GM21737 (cell line): Measurements from ENCODE around the gene C19orf33.

ENCODE experiments used
- ATAC-seq: cut with Tn5 transposase; IDR thresholded peaks from one replicate; pipeline ENCODE4 v1.9.1; 2021; ENCODE audit warnings: mild to moderate bottlenecking, moderate library complexity; ENCODE audit not compliant: unreplicated experiment

C19orf33 gene

GRCh38 chr19:38278751-38279150, 25.3 kb upstream of the C19orf33 start:
- ATAC-seq, result no peak

DNA sequence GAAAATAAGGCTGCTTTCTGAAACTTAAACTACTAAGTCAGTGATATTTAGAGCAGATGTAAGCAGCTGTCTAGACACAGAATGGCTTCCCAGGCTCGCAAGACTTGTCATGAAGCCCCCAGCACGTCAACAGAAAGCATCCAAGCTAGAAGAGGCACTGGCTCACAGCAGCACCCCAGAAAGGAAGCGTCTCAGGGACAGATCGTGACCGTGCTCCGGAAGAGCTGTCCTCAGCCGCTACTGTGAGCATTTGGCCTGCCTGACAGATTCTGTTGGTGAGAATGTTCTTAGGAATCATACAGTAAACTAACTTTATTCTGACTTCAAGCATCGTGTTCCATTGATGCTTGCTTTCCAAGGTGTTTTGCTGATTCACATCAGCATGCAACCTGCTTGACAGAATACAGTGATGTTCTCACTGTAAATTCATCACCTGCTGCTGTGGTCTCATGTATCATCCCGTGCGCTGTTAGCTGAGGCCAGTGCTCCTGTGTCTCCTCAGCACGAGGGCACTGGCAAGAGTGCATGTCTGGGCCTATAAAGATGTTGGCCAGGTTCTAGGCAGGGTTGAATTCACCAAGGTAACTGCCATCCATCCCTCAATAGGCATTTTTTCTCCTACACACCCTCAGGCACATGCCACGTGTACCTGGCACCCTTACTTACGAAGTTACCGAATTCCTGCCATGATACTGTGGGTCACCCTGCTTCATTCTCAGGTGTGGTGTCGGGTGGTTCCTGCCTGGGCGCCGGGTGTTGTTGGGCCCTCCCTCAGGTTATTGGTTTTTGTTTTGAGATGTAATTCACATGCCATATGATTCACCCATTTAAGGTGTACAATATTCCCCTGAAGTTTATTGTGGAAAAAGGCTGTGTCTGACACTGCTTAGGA, 23.8 kb upstream of the C19orf33 start:
- ATAC-seq, result no peak

DNA sequence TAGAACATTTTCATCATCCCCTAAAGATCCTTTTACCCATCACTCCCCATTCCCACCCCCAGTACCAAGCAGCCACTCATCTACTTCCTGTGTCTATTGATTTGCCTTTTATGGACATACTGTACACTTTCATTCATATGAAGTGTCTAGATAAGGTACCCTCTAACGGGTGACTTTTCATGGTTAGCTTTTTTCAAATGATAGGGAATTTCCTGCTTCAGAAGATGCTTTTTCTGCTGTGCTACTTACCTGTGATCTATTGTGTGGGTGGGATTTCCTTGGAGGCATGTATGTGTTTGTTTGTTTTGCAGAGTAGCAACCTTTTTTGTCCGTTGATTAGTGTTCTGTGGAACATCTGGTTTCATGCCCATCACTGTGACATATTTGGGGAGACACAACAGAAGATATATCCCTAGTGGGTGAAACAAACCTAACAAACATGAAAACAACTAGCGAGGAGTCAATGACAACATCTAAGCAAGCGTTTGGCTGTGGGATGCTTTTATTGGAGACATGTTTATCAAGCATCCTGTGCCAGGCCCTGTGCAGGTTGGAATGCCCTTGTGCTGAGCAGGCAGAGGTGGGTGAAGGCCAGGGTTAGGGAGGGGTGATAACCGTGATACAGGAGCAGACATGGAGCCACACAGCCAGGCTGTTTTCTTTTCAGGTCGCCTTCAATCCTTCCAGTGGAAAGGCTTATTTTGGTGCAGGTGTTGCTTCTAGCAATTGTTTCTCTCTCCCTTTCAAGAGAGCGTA, 22.1 kb upstream of the C19orf33 start:
- ATAC-seq, result no peak

- no peak for ATAC-seq
Observed at GRCh38 chr19:38283271-38283670, 20.8 kb upstream of the C19orf33 start.

DNA sequence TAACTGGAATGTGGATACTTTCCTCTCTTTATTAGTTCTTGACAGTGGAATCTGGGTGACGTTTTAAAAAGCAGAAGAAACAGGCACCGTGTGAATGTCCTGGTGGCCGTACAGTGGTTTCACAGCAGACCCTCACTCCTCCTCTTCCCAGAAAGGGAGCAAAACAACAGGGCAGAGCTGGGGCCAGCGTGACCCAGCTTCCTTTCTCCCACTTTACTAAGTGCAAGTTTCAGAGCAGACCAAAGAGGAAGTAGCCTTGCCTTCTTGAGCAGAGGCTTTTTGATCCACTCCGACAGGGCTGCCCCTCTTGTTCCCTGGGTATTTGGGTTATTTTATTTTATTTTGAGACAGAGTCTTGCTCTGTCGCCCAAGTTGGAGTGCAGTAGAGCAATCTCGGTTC, 19.6 kb upstream of the C19orf33 start:
- no peak for ATAC-seq

GRCh38 chr19:38285567-38285966, 18.5 kb upstream of the C19orf33 start:
- ATAC-seq, result no peak

- ATAC-seq, result no peak
Observed at GRCh38 chr19:38287604-38288003, 16.4 kb upstream of the C19orf33 start.

- ATAC-seq, result no peak
Observed at GRCh38 chr19:38288123-38288855, 15.8 kb upstream of the C19orf33 start.

DNA sequence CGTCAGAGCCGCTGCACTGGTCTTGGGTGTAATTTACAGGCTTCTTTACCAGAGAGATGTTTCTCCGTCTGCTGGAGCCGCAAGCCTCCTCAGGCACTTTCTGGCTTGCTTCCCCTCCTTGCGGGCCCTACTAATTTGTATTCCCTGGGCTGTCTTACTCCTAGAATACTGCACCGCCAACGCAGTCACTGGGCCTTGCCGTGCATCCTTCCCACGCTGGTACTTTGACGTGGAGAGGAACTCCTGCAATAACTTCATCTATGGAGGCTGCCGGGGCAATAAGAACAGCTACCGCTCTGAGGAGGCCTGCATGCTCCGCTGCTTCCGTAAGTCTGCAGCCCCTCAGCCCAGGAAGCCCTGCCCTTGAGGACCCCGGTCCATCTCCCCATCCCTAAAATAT, 14.1 kb upstream of the C19orf33 start:
- no peak for ATAC-seq

DNA sequence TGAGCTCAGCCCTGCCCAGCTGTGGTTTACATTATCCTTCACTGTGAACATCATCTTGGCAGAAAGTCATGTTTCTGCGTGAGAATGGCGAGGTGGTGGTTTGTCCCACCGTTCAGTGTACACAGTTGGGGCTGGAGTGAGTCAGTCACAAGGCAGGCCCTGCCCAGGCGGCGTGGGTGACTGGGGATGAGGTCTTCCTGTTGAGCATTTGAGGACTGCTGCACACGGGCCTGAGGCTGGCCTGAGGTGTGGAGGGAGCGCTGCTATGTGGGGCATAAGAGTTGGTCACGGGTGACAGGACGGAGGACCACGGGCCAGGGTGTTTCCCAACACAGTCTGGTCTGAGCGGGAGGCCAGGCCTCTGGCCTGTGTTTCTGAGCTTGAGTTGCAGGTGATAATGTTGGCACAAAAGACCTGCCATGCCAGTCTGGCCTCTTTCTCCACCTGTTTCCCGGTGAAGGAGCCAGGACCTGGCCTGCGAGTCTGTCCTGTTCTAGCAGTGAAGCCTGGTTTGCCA, 13.4 kb upstream of the C19orf33 start:
- ATAC-seq, result no peak

DNA sequence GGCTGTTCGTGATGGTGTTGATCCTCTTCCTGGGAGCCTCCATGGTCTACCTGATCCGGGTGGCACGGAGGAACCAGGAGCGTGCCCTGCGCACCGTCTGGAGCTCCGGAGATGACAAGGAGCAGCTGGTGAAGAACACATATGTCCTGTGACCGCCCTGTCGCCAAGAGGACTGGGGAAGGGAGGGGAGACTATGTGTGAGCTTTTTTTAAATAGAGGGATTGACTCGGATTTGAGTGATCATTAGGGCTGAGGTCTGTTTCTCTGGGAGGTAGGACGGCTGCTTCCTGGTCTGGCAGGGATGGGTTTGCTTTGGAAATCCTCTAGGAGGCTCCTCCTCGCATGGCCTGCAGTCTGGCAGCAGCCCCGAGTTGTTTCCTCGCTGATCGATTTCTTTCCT, 12.2 kb upstream of the C19orf33 start:
- no peak for ATAC-seq

DNA sequence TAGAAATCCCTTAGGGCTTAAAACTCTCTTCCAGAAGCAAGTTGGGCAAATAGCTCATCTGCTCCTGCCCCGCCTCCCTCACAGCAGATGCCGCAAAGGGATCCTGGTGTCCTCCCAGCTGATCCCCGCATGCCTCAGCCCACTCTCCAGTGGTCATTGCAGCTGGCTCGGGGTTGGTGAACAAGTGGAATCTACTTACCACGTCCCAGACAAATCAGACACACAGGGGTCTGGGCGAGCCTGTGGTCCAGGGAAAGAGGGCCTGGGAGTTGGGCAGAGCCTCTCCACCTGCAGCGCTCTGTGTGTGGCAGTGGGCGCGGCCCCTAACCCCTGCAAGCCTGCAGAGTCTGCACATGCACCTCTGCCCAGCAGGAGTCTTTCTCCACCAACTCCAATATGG, 10.8 kb upstream of the C19orf33 start:
- no peak for ATAC-seq

GRCh38 chr19:38294090-38294489, 10.0 kb upstream of the C19orf33 start:
- no peak for ATAC-seq

- ATAC-seq, result no peak
Observed at GRCh38 chr19:38298821-38299680, 5.0 kb upstream of the C19orf33 start.

- no peak for ATAC-seq
Observed at GRCh38 chr19:38304352-38304865, 358 bp downstream of the C19orf33 start.

GRCh38 chr19:38304866-38305429, 897 bp downstream of the C19orf33 start:
- ATAC-seq, result no peak

DNA sequence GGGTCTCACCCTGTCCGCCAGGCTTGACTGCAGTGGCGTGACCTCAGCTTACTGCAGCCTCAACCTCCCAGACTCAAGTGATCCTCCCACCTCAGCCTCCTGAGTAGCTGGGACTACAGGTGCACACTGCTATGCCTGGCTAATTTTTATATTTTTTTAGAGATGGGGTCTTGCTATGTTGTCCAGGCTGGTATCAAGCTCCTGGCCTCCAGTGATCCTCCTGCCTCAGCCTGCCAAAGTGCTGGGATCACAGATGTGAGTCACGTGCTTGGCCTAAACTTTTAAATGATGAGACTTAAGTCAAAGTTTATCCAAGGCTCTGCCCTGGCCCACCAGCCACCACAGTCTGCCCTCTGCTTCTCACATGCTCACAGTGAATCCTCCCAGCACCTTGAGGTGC, 2.2 kb downstream of the C19orf33 start:
- no peak for ATAC-seq

DNA sequence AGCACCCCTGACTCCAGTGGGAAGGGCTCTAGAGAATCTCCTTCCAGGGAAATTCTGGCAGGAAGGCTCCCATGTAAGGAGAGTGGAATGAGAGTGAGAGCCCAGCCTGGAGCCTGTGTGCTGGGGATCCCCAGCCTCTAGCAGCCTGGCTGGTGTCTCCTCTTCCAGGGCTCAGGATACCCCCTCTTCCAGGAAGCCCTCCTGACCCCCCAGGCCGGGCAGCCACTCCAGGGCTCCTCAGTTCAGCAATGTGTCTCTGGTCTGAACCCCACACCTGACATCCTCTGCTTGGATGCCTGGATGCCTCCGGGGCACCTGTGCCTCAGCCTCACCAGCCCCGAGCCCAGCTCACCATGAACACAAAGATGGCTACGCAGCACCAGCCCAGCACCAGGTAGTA, 3.0 kb downstream of the C19orf33 start:
- no peak for ATAC-seq

DNA sequence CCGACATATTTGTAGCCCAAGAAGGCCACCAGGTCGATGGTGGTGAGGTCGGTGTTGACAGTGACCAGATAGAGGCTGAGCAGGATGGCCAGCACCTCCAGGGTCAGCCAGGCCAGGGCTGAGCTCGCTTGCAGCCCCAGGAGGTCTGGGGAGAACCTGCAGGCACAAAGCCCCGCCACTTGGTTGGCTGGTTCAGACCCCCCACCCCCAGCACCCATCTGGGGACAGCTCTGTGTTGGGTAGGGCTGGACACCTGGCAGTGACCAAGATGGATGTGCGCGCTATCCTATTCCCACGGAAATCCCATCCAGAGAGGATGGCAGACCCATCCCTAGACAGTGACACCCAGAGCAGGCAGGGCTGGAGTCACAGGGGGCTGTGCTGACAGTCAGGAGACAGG, 3.5 kb downstream of the C19orf33 start:
- ATAC-seq, result no peak
